MCF 10A (cell line): Measurements from ENCODE around the gene ABR. TPM values are rescaled to one million over a fixed set of nuclear protein-coding genes. Genes with fewer than 3 reads are reported as not detected.
A peak's percentile ranks its signal among the peaks of the same experiment; 100 is the strongest.
"Not testable (repeated sequence)": the region's sequence is repeated elsewhere in the genome, so short reads cannot be mapped to it uniquely, and the experiment has no call there.

Experiments used
- BruUV-seq: library from RNA; stranded (reverse); fragments of 400-500 nt; replicated peaks from 2 replicates; lab custom pipeline; 2021; lab: Mats Ljungman, UMichigan
- CTCF ChIA-PET: fragments of 300-600 bp; sonication (Branson Sonifier 250); formaldehyde crosslinking; extraction: SDS; loops from one replicate; lab custom pipeline; 2021; ENCODE audit warnings: antibody characterized with exemption, inconsistent platforms; lab: Yijun Ruan, JAX
- POLR2A ChIA-PET: fragments of 300-600, 350-650 bp; sonication (Branson Sonifier 250); formaldehyde crosslinking; extraction: SDS; loops from one replicate; lab custom pipeline; 2020; ENCODE audit warnings: antibody characterized with exemption, inconsistent platforms; lab: Yijun Ruan, JAX
- DNase-seq: peaks from one replicate; pipeline ENCODE4 v3.0.0-alpha.2; 2018; ENCODE audit not compliant: unreplicated experiment
- H3K27ac Mint-ChIP-seq: one replicate; pipeline ENCODE4 v1.8.0; 2022; ENCODE audit warnings: mild to moderate bottlenecking, low read depth, mixed read lengths; ENCODE audit not compliant: unreplicated experiment
- H3K27me3 Mint-ChIP-seq: one replicate; pipeline ENCODE4 v1.8.0; 2022; ENCODE audit warnings: mixed read lengths; ENCODE audit not compliant: insufficient read depth, unreplicated experiment
- H3K36me3 Mint-ChIP-seq: one replicate; pipeline ENCODE4 v1.8.0; 2022; ENCODE audit warnings: mild to moderate bottlenecking, moderate library complexity, mixed read lengths; ENCODE audit not compliant: insufficient read depth, unreplicated experiment
- H3K4me1 Mint-ChIP-seq: one replicate; pipeline ENCODE4 v1.8.0; 2022; ENCODE audit warnings: mixed read lengths; ENCODE audit not compliant: insufficient read depth, unreplicated experiment
- H3K4me3 Mint-ChIP-seq: one replicate; pipeline ENCODE4 v1.8.0; 2022; ENCODE audit warnings: mild to moderate bottlenecking, moderate library complexity, mixed read lengths; ENCODE audit not compliant: unreplicated experiment
- H3K9me3 Mint-ChIP-seq: one replicate; pipeline ENCODE4 v1.8.0; 2022; ENCODE audit warnings: mixed read lengths; ENCODE audit not compliant: unreplicated experiment
- intact Hi-C: fragments of 100-400 bp; cut with micrococcal nuclease; formaldehyde crosslinking; loops from 2 replicates; pipeline ENCODE4 v1.14.1; 2022
- total RNA-seq: library from RNA; stranded (reverse); gene quantifications from 2 replicates; pipeline ENCODE4 v1.2.3, GENCODE V29; 2022
- TF ChIP-seq, protein P1 (sequence below): fragments of 200-600 bp; IDR thresholded peaks from one replicate; pipeline ENCODE4 v1.8.0; 2022; ENCODE audit warnings: antibody characterized with exemption, mild to moderate bottlenecking; ENCODE audit not compliant: unreplicated experiment

The ABR gene
- total RNA-seq, 1 experiment from 2014 or later, result 44.7 TPM

DNA sequence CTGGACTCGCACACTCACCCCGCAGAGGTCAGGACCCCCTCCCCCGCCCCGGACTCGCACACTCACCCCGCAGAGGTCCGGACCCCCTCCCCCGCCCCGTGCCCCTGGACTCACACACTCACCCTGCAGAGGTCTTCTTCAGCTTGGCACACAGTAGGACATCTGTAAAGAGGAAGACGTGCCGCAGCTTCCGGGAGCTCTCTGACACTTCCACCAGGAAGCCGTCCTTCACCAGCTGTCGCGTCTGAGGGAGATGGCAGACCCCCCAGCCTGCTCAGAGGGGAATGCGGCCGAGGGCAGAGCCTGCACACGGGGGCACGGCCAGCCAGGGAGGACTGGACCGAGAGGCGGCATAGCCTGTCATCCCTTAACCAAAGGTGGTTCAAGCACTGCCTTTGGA lies 109.9 kb downstream of the ABR start:
- TF ChIP-seq, protein P1, sequence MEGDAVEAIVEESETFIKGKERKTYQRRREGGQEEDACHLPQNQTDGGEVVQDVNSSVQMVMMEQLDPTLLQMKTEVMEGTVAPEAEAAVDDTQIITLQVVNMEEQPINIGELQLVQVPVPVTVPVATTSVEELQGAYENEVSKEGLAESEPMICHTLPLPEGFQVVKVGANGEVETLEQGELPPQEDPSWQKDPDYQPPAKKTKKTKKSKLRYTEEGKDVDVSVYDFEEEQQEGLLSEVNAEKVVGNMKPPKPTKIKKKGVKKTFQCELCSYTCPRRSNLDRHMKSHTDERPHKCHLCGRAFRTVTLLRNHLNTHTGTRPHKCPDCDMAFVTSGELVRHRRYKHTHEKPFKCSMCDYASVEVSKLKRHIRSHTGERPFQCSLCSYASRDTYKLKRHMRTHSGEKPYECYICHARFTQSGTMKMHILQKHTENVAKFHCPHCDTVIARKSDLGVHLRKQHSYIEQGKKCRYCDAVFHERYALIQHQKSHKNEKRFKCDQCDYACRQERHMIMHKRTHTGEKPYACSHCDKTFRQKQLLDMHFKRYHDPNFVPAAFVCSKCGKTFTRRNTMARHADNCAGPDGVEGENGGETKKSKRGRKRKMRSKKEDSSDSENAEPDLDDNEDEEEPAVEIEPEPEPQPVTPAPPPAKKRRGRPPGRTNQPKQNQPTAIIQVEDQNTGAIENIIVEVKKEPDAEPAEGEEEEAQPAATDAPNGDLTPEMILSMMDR, result no peak
- ChIA-PET POLR2A (no interaction called here), CTCF (no interaction called here)
- intact Hi-C loops, result loop anchor here (2.0 kb wide), 1 partner anchor 39 kb away; no protein-coding TSS in a partner anchor
- DNase-seq, result no peak
- Mint-ChIP-seq H3K4me3 (no peak overlapping the region), H3K9me3 (no peaks in the 10 kb centered on the region), H3K4me1 (peaks cover 8% of the 10 kb centered on the region), H3K27me3 (no peaks in the 10 kb centered on the region), H3K27ac (no peak overlapping the region), H3K36me3 (peaks cover 51% of the 10 kb centered on the region)
- BruUV-seq, result no TSS peak

DNA sequence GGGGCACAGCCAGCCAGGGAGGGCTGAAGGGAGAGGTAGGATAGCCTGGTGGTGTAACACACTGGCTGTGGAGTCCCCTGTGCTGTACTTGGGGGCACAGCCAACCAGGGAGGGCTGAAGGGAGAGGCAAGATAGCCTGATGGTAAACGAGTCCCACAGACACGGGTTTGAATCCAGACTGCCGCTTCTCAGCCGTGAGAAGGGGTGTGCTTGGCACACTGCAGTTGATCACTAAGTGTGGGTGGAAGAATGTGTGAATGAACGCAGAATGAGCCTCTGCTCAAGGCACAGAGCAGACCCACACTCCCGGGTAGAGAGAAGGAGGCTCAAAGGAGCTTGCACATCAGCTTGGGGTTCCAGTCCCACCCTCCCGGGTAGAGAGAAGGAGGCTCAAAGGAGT lies 111.4 kb downstream of the ABR start:
- Mint-ChIP-seq H3K36me3 (peaks cover 51% of the 10 kb centered on the region), H3K4me3 (no peak overlapping the region), H3K4me1 (peaks cover 8% of the 10 kb centered on the region)

DNA sequence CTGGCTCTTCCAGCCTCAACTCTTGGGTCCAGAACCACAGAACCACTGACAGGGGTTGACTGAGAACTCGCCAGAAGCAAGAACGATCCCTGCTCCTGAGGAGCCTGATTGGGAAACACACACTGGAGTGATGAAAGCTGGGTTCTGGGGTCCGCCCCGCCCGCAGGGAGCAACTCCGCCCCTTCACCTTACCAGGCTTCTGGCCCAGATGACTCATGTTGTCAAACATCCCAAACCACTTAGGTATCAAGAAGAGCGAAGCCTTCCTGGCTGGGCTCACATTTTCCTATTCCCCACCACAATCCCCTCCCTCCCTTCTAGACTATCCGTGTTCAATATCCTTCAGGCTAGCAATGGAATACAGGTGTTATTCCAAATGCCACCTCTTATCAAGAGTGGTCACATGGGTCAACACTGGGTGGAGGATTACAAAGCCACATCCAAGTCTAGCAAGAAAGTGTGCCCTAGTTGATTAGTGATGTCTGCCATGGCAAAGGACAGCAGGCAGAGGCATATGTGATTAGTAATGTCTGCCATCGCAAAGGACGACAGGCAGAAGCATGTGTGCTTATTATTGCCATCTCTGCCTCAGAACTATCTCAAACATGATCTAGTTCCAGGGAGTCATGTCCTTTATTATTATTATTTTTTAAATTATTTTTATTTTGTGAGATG lies 112.4 kb downstream of the ABR start:
- no peaks in the 10 kb centered on the region for H3K9me3 Mint-ChIP-seq
- no peaks in the 10 kb centered on the region for H3K27me3 Mint-ChIP-seq
- TF ChIP-seq, protein P1, result no peak
- H3K4me3 Mint-ChIP-seq, result peak overlapping the region; percentile 35
- no TSS peak for BruUV-seq
- no peak overlapping the region for H3K27ac Mint-ChIP-seq
- ChIA-PET CTCF (interaction anchor here (1.5 kb wide), 1 partner anchor 12 kb away, joined by 5 read pairs; no protein-coding TSS in a partner anchor), POLR2A (interaction anchor here (1.3 kb wide), 1 partner anchor 31 kb away, joined by 3 read pairs; no protein-coding TSS in a partner anchor)
- intact Hi-C loops, result no loop called here
- DNase-seq, result peak; percentile 95
- H3K4me1 Mint-ChIP-seq, result peaks cover 8% of the 10 kb centered on the region
- H3K36me3 Mint-ChIP-seq, result peaks cover 48% of the 10 kb centered on the region

More for the DNA sequence above, 111.4 kb downstream of the ABR start:
- DNase-seq, result no peak
- intact Hi-C loops, result loop anchor here (2.0 kb wide), 1 partner anchor 40 kb away; no protein-coding TSS in a partner anchor
- TF ChIP-seq, protein P1, result no peak
- no peaks in the 10 kb centered on the region for H3K9me3 Mint-ChIP-seq
- BruUV-seq, result no TSS peak
- no peak overlapping the region for H3K27ac Mint-ChIP-seq
- CTCF ChIA-PET, result interaction anchor here (0.8 to 1.5 kb wide), 2 partner anchors 13 to 42 kb away, joined by 3 to 5 read pairs; no protein-coding TSS in a partner anchor
- H3K27me3 Mint-ChIP-seq, result no peaks in the 10 kb centered on the region
- POLR2A ChIA-PET, result no interaction called here

DNA sequence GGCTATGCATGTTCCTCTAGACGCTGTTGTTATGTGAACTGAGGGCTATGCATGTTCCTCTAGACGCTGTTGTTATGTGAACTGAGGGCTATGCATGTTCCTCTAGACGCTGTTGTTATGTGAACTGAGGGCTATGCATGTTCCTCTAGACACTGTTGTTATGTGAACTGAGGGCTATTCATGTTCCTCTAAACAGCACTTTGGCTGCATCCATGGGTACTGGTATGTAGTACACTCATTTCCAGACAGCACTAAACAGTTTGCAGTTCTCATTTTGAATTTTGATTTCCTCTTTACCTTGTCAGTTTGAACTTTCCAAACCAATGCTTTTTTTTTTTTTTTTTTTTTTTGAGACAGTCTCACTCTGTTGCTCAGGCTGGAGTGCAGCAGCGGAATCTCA lies 114.4 kb downstream of the ABR start:
- H3K27ac Mint-ChIP-seq, H3K27me3 Mint-ChIP-seq, H3K4me3 Mint-ChIP-seq, H3K4me1 Mint-ChIP-seq, H3K9me3 Mint-ChIP-seq, DNase-seq, intact Hi-C loops, POLR2A ChIA-PET, BruUV-seq: not testable (repeated sequence)
- CTCF ChIA-PET, result interaction anchor here (0.6 kb wide), 1 partner anchor 591 kb away, joined by 4 read pairs; no protein-coding TSS in a partner anchor
- H3K36me3 Mint-ChIP-seq, result peaks cover 41% of the 10 kb centered on the region
